GM12864 (cell line): ENCODE data around the gene CCN5.

Experiments
- DNase-seq: peaks from one replicate; pipeline ENCODE4 v3.0.0-alpha.2; 2011; ENCODE audit warnings: low read depth
- H3K4me3 ChIP-seq: 2 replicates; pipeline ENCODE4 v1.5.1; 2011; ENCODE audit warnings: mild to moderate bottlenecking, low read depth, low read length, control low read depth
- TF ChIP-seq, protein P1 (sequence below): IDR thresholded peaks from 2 replicates; pipeline ENCODE4 v1.5.1; 2011; ENCODE audit warnings: low read depth, mild to moderate bottlenecking, moderate library complexity, low read length, control low read depth, inconsistent platforms; ENCODE audit errors: missing control alignments

CCN5 gene

GRCh38 chr20:44717986-44718385 is 2.8 kb downstream of the CCN5 start:
- TF ChIP-seq, protein P1, sequence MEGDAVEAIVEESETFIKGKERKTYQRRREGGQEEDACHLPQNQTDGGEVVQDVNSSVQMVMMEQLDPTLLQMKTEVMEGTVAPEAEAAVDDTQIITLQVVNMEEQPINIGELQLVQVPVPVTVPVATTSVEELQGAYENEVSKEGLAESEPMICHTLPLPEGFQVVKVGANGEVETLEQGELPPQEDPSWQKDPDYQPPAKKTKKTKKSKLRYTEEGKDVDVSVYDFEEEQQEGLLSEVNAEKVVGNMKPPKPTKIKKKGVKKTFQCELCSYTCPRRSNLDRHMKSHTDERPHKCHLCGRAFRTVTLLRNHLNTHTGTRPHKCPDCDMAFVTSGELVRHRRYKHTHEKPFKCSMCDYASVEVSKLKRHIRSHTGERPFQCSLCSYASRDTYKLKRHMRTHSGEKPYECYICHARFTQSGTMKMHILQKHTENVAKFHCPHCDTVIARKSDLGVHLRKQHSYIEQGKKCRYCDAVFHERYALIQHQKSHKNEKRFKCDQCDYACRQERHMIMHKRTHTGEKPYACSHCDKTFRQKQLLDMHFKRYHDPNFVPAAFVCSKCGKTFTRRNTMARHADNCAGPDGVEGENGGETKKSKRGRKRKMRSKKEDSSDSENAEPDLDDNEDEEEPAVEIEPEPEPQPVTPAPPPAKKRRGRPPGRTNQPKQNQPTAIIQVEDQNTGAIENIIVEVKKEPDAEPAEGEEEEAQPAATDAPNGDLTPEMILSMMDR, result no peak
- DNase-seq, result no peak
- H3K4me3 ChIP-seq, result no peak overlapping the region

DNA sequence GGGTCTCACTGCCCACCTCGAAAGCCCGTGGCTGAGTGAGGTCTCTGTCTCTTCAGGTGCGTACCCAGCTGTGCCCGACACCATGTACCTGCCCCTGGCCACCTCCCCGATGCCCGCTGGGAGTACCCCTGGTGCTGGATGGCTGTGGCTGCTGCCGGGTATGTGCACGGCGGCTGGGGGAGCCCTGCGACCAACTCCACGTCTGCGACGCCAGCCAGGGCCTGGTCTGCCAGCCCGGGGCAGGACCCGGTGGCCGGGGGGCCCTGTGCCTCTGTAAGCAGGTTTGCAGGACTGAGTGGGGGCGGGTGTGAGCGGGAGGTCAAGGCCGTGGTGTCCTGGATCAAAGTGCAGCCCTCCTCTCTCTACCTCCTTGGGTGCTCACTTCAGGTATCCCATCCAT is 4.7 kb downstream of the CCN5 start:
- DNase-seq, result no peak
- no peak overlapping the region for H3K4me3 ChIP-seq
- TF ChIP-seq, protein P1, result no peak

DNA sequence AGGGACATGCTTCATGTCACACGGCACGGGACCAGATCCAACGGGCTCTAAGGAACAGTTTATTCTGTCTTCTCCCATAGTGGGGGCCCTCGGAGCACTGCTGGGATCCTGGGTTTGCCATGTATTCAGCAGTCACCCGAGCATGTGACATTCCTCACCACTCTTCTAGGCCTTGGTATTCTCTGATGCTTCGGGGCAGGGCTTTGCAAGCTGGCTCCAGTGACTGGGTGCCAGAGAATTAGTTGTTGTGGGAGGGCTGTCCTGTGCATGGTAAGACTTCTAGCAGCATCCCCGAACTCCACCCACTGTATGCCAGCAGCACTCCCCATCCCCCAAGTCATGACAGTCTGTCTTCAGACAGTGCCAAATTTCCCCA is 5.4 kb downstream of the CCN5 start:
- no peak for DNase-seq

GRCh38 chr20:44720997-44721784 is 6.0 kb downstream of the CCN5 start:
- DNase-seq, result no peak
- TF ChIP-seq, protein P1, result no peak
- H3K4me3 ChIP-seq, result no peak overlapping the region

More for the DNA sequence above, 5.4 kb downstream of the CCN5 start:
- TF ChIP-seq, protein P1, result no peak
- H3K4me3 ChIP-seq, result no peak overlapping the region

- TF ChIP-seq, protein P1, result no peak
- DNase-seq, result no peak
- no peak overlapping the region for H3K4me3 ChIP-seq
These were observed 6.6 kb downstream of the CCN5 start for GRCh38 chr20:44721785-44722054.

GRCh38 chr20:44722990-44723389 is 7.8 kb downstream of the CCN5 start:
- TF ChIP-seq, protein P1, result no peak
- H3K4me3 ChIP-seq, result no peak overlapping the region
- no peak for DNase-seq

GRCh38 chr20:44723391-44723790 is 8.2 kb downstream of the CCN5 start:
- TF ChIP-seq, protein P1, result no peak
- H3K4me3 ChIP-seq, result no peak overlapping the region
- DNase-seq, result no peak
